Left ventricle myocardium superior (tissue), 1 donor: Measurements from ENCODE around the gene PYROXD2. TPM values are rescaled to one million over a fixed set of nuclear protein-coding genes. Genes with fewer than 3 reads are reported as not detected.

Source experiments
- ATAC-seq: fragments of 200-7000 bp; cut with Tn5 transposase; one replicate; pipeline ENCODE4 v1.9.1; 2020; ENCODE audit warnings: mild to moderate bottlenecking, moderate library complexity
- DNase-seq: peaks from one replicate; pipeline ENCODE4 v3.0.0-alpha.2; 2020
- intact Hi-C: fragments of 100-400 bp; cut with micrococcal nuclease; formaldehyde crosslinking; loops from one replicate; pipeline ENCODE4 v1.11.0; 2022
- total RNA-seq: library from RNA; stranded (reverse); fragmentation: NEBNext Ultra II Directional; extraction: Animal tissue kit (Norgen Biotek cat#: 25700); gene quantifications from one replicate; pipeline ENCODE4 v1.2.1, GENCODE V29; 2021
- donor health status: DM: no; HTN: yes; CAD: no; lungs with severe emphysema.

The PYROXD2 gene
- total RNA-seq, 1 donor from 2014 or later = 11.6 TPM

DNA sequence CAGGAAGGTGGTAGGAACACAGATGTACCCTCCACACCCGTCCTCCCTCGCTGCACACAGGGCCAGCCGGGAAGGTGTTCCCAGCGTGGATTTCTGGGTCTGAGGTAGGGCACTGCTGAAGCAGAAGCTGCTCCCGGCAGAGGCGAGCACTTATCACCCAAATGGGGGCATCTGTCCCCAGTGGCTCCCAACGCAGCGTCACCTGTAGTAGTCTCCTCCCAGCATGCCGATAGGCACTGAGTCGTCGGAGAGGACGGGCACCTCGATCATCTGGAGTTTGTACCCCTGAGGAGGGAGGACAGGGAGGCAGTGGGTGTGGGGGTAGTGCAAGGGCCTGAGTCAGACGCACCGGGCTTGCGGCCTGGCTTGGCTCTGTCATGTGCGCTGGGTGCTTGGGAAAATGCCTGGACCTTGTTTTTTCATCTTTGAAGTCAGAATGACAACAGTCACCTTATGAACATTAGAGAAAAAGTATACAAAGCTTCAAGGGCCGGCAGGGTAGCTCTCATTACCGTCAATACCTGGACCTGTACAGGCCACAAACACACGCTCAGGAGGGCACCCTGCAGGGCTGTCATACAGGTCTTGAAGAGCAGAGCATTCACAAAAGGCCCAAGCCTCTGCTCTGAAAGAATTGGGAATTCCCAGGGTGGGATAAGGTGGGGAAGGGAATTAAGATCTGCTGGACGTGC is 3.1 kb upstream of the PYROXD2 start:
- DNase-seq = no peak
- ATAC-seq = no peak
- intact Hi-C loops = no loop called here

DNA sequence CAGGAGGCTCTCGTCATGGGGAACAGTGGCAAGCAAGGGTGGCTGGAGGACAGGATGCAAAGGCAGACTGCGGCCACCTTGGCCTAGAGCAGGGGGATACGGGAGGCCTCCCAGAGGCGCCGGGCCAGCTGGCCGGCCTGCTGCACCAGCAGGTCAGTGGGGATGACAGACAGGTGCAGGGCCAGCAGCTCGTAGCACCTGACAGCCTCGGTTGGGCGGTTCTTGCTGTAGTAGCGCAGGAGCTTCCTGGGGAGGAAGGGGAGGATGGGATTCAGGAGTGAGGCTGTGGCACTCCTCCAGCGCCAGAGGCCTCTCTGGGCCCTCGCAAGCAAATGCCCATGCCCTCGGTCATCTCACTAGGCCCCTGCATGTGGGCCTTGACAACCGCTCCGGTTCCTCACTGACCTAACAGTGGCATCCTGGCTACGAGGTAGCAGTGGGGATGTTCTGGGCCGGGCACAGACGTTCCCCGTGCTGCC is 2.5 kb upstream of the PYROXD2 start:
- intact Hi-C loops = no loop called here

DNA sequence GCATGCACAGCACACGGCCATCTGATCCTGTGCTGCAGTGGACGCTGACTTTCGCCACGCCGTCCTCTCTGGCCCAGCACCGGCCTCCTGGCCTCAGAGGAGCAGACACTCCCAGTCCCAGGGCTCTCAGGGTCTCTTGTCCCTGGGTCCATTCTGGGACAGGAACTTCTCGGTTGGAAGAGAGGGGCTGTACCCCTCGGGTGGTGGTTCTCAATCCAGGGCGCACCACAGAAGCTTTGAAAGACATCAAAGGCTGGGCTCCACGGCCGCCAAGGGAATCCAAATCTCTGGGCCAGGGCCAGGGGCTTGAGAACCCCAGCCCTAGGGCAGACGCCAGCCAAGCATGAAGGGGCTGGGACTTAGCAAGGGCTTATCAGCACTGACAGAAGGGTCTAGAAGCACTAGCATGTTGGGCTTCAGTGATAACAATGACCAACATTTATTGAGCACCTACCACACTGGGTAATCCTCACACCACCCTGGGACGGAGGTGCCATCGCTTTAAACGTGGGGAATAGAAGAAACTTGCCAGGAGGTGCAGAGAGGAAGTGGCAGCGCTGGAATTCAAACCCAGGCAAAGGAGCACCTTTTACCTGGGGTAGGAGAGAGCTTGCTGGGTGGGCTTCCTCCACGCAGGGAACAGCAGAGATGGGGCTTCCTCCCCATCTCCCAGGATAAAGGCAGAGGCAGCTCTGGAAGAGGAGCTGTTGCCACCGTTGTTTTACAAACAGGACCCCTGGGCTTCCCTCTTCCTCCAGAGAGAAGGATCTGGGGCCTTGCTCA is 1.8 kb upstream of the PYROXD2 start:
- intact Hi-C loops = no loop called here
- ATAC-seq = no peak

More for the DNA sequence above, 2.5 kb upstream of the PYROXD2 start:
- no peak for ATAC-seq
- DNase-seq = no peak

GRCh38 chr10:98415731-98416119 is 743 bp upstream of the PYROXD2 start:
- peak; percentile 2 for ATAC-seq
- DNase-seq = no peak
- intact Hi-C loops = no loop called here

More for the DNA sequence above, 1.8 kb upstream of the PYROXD2 start:
- DNase-seq = no peak

DNA sequence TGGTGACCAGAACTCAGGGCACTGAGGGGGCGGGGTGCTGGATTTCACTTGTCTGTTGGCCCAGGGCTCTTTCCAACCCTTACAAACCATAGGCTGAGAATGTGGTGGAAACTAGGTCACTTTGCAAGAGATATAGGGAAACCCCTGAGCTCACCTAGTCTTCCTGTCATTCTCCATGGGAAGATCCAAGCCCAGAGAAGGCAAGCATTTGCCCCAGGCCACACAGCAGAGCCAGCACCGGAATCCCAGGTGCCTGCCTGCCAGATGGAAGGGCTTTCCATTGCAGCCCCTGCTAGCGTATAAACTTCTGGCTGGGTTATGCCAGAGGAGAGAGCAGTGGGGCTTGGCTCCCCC is 427 bp downstream of the PYROXD2 start:
- ATAC-seq = peak; percentile 11
- intact Hi-C loops = no loop called here

DNA sequence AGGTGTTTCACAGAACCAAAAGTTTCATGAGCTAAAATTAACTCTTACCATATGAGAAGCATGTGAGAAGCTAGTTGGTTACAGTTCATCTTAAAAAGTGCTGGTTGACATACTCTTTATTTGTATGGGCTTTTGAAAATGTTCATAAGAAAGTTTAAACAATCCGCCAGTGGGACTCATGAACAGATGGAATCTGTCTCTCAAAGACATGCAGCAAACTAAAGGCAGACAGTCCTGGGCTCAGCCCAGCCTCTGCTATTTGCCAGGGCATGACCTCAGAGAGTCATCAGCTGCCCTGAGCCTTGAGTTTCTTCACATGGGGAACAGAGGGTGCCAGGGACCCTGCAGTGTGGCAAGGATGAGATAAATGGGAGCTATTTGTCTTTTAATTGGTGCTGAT is 3.2 kb downstream of the PYROXD2 start:
- DNase-seq (no peak), ATAC-seq (no peak)
- intact Hi-C loops = no loop called here

More for the DNA sequence above, 427 bp downstream of the PYROXD2 start:
- no peak for DNase-seq

- intact Hi-C loops = no loop called here
- ATAC-seq (no peak), DNase-seq (no peak)
These were observed 3.8 kb downstream of the PYROXD2 start for GRCh38 chr10:98411166-98411565.

DNA sequence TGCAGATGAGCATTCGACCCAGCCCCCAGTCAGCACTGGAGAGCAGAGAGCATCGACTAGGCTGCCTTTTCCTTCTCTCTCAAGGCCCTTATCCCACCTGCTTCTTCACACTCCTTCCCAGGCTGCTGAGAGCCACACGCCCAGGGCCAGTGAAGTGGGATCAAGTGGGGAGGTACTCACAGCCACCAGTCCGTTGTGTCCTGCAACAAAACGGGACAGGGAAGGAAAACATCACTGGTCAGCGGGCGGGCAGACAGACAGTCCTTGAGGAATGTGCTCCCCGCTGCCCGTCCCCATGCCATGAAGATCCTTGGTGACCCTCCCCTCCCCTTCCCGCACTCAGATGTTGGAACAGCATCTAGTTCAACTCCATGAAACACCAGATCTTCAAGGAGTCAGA is 4.2 kb downstream of the PYROXD2 start:
- intact Hi-C loops = no loop called here
- DNase-seq (no peak), ATAC-seq (no peak)

DNA sequence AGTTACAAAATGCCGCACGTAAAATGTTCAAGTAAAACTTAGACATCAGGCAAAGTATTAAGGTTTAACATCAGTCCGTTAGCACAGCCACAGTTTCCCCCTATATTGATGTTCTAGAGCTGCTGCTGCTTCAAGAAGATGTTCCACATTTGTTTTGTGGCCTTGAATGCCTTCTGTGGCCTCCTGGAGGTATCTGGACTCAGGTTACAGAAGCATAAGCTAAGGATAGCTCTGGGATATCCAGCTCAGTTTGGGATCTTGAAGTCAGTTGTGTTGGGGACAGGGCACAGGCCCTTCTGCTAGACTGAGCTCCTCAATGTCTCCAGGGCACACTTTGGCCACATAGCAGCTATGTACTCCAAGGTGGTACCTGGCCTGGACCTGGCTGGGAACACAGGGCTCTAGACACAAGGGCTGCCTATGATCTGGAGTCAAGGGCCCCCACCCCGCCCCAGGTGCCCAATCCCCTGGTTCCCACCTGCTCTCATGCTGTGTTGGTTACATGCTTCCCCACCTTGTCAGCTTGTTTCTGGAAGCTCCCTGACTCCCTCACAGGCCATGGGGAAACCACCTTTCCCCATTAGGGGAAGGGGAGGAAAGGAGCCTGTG is 4.7 kb downstream of the PYROXD2 start:
- ATAC-seq = no peak
- intact Hi-C loops = no loop called here
- DNase-seq = no peak

GRCh38 chr10:98408799-98409198 is 6.2 kb downstream of the PYROXD2 start:
- DNase-seq = no peak
- no peak for ATAC-seq
- intact Hi-C loops = no loop called here

DNA sequence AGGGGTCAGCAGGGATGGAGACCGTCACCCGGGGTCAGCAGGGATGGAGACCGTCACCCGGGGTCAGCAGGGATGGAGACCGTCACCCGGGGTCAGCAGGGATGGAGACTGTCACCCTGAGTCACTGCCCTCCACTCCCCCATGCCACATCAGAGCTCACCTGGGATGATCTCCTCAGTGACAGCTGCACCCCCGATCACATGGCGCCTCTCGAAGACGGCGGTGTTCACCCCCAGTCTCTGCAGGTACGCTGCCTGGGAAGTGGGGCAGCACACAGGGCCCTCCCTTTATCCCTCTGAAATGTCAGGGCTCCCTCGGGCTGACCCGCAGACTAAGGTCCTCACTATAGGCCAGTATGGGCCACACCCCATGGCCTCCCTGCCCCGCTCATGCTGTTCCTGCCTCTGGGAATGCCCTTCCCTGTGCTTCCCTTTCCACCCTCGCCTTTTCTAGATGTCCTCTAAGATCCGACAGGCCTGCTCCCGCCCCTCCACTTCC is 7.2 kb downstream of the PYROXD2 start:
- ATAC-seq (no peak), DNase-seq (no peak)

GRCh38 chr10:98407017-98407743 is 7.8 kb downstream of the PYROXD2 start:
- DNase-seq = no peak
- peak; percentile 60 for ATAC-seq
- intact Hi-C loops = no loop called here

More for the DNA sequence above, 7.2 kb downstream of the PYROXD2 start:
- intact Hi-C loops = no loop called here

DNA sequence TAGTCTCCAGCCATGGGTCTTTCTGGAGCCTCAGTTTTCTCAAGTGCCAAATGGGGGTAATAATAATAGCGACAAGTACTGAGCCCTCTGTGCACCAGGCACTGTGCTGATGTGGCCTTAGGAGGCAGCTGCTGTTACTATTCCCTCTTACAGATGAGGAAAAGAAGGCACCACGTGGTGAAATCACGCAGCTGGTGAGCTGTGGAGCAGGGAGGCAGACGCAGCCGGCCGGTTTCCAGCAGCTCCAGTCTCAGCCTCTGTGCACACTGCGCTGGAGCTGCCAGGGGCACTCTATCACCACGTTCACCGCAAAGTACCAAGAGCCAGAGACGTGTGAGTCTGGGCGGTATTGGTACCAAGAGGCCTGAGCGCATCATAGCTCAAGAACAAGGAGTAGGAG is 9.6 kb downstream of the PYROXD2 start:
- ATAC-seq (no peak), DNase-seq (no peak)
- intact Hi-C loops = no loop called here

- intact Hi-C loops = no loop called here
These were observed 10.2 kb downstream of the PYROXD2 start for GRCh38 chr10:98404571-98405359.

GRCh38 chr10:98403812-98404504 is 11.0 kb downstream of the PYROXD2 start:
- DNase-seq (no peak), ATAC-seq (no peak)
- intact Hi-C loops = no loop called here

More at GRCh38 chr10:98404571-98405359, 10.2 kb downstream of the PYROXD2 start:
- no peak for DNase-seq
- peak; percentile 15 for ATAC-seq

DNA sequence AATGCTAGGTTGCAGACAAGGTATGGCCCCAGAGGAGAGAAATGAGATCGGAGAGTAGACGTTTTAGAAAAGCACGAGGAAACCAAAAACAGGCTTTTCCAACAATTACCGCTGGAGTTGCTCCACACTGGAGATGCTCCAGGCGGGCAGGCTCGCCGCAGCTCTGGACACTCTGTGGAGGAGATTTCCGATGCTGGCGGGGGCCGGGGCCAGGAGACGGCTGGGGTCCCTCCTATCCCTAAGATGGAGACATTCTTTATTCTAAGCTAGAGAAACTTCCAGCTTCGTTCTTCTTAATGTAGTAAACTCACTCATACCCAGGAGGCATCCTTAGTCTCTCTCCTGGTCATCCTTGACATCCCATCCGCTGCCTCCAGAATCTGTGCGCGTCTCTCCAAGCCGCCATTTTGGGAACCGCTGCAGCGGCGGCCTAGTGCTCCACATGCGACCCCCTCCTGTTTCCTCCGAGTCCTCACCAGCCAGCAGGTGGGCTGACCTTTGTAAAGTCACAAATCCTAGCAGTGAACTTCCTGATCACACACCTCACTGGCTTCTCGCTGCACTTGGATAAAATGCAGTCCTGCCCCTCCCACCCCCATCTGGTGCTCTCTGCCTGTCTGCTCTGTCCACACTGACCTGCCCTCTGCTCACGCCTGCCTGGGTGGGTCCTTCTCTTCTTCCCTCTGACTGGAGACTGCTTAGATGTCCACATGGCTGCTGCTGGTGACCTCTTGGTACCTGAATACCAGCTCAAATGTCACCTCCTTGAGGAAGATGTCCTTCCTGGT is 11.9 kb downstream of the PYROXD2 start:
- DNase-seq (no peak), ATAC-seq (no peak)
- intact Hi-C loops = no loop called here

- no peak for ATAC-seq
- DNase-seq = no peak
- intact Hi-C loops = no loop called here
These were observed 12.5 kb downstream of the PYROXD2 start for GRCh38 chr10:98402478-98402877.
